ENCODE measurements around the gene TMEM184C. TPM values are rescaled to one million over a fixed set of nuclear protein-coding genes. Genes with fewer than 3 reads are reported as not detected.
A peak's percentile ranks its signal among the peaks of the same experiment; 100 is the strongest.

Gene TMEM184C
- total and polyA plus RNA-seq, 5 donors from 2014 or later: 21.4 to 28.2 (median 25.6) TPM

DNA sequence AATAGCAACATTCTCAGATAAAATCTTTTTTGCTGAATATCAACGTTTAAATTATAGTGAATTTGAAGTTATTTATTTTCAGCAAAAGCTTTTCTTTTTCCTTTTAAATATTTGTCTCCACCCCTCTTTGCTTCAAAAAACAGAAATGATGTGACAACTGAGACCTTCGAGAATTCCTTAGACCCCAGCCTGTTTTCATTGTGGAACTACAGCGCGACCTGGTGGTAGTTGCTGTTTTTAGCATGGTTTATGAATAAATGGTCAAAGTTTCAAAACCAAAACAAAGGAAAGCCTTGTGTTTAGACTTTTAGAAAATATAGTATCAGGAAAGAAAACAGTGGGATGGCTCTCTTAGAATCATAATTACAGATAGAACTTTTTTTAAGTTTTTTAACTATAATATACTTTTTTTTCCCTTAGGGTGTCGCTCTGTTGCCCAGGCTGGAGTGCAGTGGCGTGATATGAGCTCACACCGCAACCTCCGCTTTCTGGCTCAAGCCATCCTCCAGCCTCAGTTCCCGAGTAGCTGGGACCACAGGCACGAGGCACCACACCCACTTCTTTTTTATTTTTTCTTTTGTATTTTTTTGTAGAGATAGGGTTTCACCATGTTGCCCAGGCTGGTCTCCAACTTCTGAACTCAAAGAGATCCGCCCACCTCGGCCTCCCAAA is 26.8 kb upstream of the TMEM184C start:
- no peaks in the 10 kb centered on the region for H3K36me3 Mint-ChIP-seq
- H3K27me3 Mint-ChIP-seq: peaks cover 17% of the 10 kb centered on the region
- H3K9me3 Mint-ChIP-seq: peaks cover 0 to 2% (median 0%) of the 10 kb centered on the region in 7 donors
- peaks cover 12% of the 10 kb centered on the region for H3K27me3 ChIP-seq (ENCODE audit: control insufficient read depth, insufficient read depth, low read length)
- H3K27ac Mint-ChIP-seq: no peak overlapping the region
- no peaks in the 10 kb centered on the region for H3K4me1 ChIP-seq (ENCODE audit: control insufficient read depth, insufficient read depth, low read length, poor library complexity, severe bottlenecking)
- no peak for ATAC-seq (ENCODE audit: low read depth in 2 of 2)
- H3K27ac ChIP-seq (ENCODE audit: insufficient read depth, low read length, poor library complexity, severe bottlenecking): no peak overlapping the region
- H3K9me3 ChIP-seq (ENCODE audit: control insufficient read depth in 2 of 2, low read length in 2 of 2): no peaks in the 10 kb centered on the region
- no peaks in the 10 kb centered on the region for H3K36me3 ChIP-seq (ENCODE audit: control insufficient read depth, insufficient read depth, low read length)
- no peak overlapping the region for H3K4me3 ChIP-seq (ENCODE audit: low read depth, low read length)
- peak; percentile 4 to 36 (median 7) for DNase-seq
- no peak overlapping the region for H3K4me3 Mint-ChIP-seq
- H3K4me1 Mint-ChIP-seq: peaks cover 0 to 2% (median 0%) of the 10 kb centered on the region in 4 donors

- Mint-ChIP-seq H3K27ac (no peak overlapping the region), H3K27me3 (peaks cover 10% of the 10 kb centered on the region), H3K36me3 (no peaks in the 10 kb centered on the region), H3K4me3 (no peak overlapping the region), H3K9me3 (no peaks in the 10 kb centered on the region), H3K4me1 (peaks cover 0 to 2% (median 0%) of the 10 kb centered on the region in 4 donors)
- Histone ChIP-seq H3K4me3 (ENCODE audit: low read depth, low read length) (no peak overlapping the region), H3K4me1 (ENCODE audit: control insufficient read depth, insufficient read depth, low read length, poor library complexity, severe bottlenecking) (no peaks in the 10 kb centered on the region), H3K9me3 (ENCODE audit: control insufficient read depth in 2 of 2, low read length in 2 of 2) (no peaks in the 10 kb centered on the region), H3K36me3 (ENCODE audit: control insufficient read depth, insufficient read depth, low read length) (no peaks in the 10 kb centered on the region), H3K27ac (ENCODE audit: insufficient read depth, low read length, poor library complexity, severe bottlenecking) (no peak overlapping the region), H3K27me3 (ENCODE audit: control insufficient read depth, insufficient read depth, low read length) (peaks cover 8% of the 10 kb centered on the region)
- ATAC-seq (ENCODE audit: low read depth in 2 of 2) (no peak), DNase-seq (no peak)
These were observed 26.1 kb upstream of the TMEM184C start for GRCh38 chr4:147591106-147591505.

- peaks cover 0 to 4% (median under 1%) of the 10 kb centered on the region in 4 donors for H3K4me1 Mint-ChIP-seq
- no peak for DNase-seq
- Histone ChIP-seq H3K9me3 (ENCODE audit: control insufficient read depth in 2 of 2, low read length in 2 of 2) (no peaks in the 10 kb centered on the region), H3K36me3 (ENCODE audit: control insufficient read depth, insufficient read depth, low read length) (no peaks in the 10 kb centered on the region), H3K27ac (ENCODE audit: insufficient read depth, low read length, poor library complexity, severe bottlenecking) (no peak overlapping the region), H3K4me1 (ENCODE audit: control insufficient read depth, insufficient read depth, low read length, poor library complexity, severe bottlenecking) (no peaks in the 10 kb centered on the region), H3K27me3 (ENCODE audit: control insufficient read depth, insufficient read depth, low read length) (peaks cover 7% of the 10 kb centered on the region), H3K4me3 (ENCODE audit: low read depth, low read length) (no peak overlapping the region)
- H3K36me3 Mint-ChIP-seq: no peaks in the 10 kb centered on the region
- H3K27me3 Mint-ChIP-seq: peaks cover 8% of the 10 kb centered on the region
- no peak overlapping the region for H3K27ac Mint-ChIP-seq
- H3K4me3 Mint-ChIP-seq: no peak overlapping the region
- no peak for ATAC-seq (ENCODE audit: low read depth in 2 of 2)
- no peaks in the 10 kb centered on the region for H3K9me3 Mint-ChIP-seq
These were observed 23.1 kb upstream of the TMEM184C start for GRCh38 chr4:147594107-147594506.

- no peak overlapping the region for H3K27ac Mint-ChIP-seq
- no peak for ATAC-seq (ENCODE audit: low read depth in 2 of 2)
These were observed 22.6 kb upstream of the TMEM184C start for GRCh38 chr4:147594578-147594977.

DNA sequence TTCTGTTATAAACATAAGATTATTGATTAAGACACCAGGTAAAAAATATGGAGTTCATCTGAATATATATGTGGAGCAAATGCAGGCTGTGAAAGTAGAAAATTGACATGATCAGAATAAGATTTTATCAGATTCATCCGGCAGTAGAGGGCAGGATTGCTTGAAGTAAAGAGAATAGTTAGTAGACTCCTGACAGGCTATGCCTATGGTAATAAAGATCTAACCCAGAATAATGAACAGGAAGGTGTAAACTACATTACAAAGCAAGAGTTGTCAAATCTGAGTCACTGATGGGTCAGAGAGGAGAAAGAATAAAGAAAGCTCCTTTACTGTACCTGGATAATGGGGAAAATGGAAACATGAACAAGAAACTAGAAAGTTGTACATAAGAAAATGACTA is 20.8 kb upstream of the TMEM184C start:
- no peaks in the 10 kb centered on the region for H3K4me1 ChIP-seq (ENCODE audit: control insufficient read depth, insufficient read depth, low read length, poor library complexity, severe bottlenecking)
- DNase-seq (peak in 1 of 3 donors; percentile 14), ATAC-seq (ENCODE audit: low read depth in 2 of 2) (no peak)
- no peaks in the 10 kb centered on the region for H3K36me3 ChIP-seq (ENCODE audit: control insufficient read depth, insufficient read depth, low read length)
- H3K4me3 ChIP-seq (ENCODE audit: low read depth, low read length): no peak overlapping the region
- H3K27me3 Mint-ChIP-seq: peaks cover 16% of the 10 kb centered on the region
- H3K27ac Mint-ChIP-seq: peak overlapping the region in 1 of 3 donors; percentile 55
- no peaks in the 10 kb centered on the region for H3K9me3 ChIP-seq (ENCODE audit: control insufficient read depth in 2 of 2, low read length in 2 of 2)
- H3K36me3 Mint-ChIP-seq: no peaks in the 10 kb centered on the region
- no peaks in the 10 kb centered on the region for H3K9me3 Mint-ChIP-seq
- peaks cover 0 to 4% (median 0%) of the 10 kb centered on the region in 4 donors for H3K4me1 Mint-ChIP-seq
- H3K27ac ChIP-seq (ENCODE audit: insufficient read depth, low read length, poor library complexity, severe bottlenecking): no peak overlapping the region
- H3K4me3 Mint-ChIP-seq: no peak overlapping the region
- peaks cover under 1% of the 10 kb centered on the region for H3K27me3 ChIP-seq (ENCODE audit: control insufficient read depth, insufficient read depth, low read length)

More at GRCh38 chr4:147594578-147594977, 22.6 kb upstream of the TMEM184C start:
- Histone ChIP-seq H3K36me3 (ENCODE audit: control insufficient read depth, insufficient read depth, low read length) (no peaks in the 10 kb centered on the region), H3K4me3 (ENCODE audit: low read depth, low read length) (no peak overlapping the region), H3K27me3 (ENCODE audit: control insufficient read depth, insufficient read depth, low read length) (peaks cover 4% of the 10 kb centered on the region), H3K9me3 (ENCODE audit: control insufficient read depth in 2 of 2, low read length in 2 of 2) (no peaks in the 10 kb centered on the region), H3K4me1 (ENCODE audit: control insufficient read depth, insufficient read depth, low read length, poor library complexity, severe bottlenecking) (no peaks in the 10 kb centered on the region), H3K27ac (ENCODE audit: insufficient read depth, low read length, poor library complexity, severe bottlenecking) (no peak overlapping the region)
- no peaks in the 10 kb centered on the region for H3K9me3 Mint-ChIP-seq
- peak overlapping the region in 1 of 4 donors; percentile 3 for H3K4me3 Mint-ChIP-seq
- no peaks in the 10 kb centered on the region for H3K36me3 Mint-ChIP-seq
- no peak for DNase-seq
- peaks cover 0 to 4% (median under 1%) of the 10 kb centered on the region in 4 donors for H3K4me1 Mint-ChIP-seq
- peaks cover 10% of the 10 kb centered on the region for H3K27me3 Mint-ChIP-seq

DNA sequence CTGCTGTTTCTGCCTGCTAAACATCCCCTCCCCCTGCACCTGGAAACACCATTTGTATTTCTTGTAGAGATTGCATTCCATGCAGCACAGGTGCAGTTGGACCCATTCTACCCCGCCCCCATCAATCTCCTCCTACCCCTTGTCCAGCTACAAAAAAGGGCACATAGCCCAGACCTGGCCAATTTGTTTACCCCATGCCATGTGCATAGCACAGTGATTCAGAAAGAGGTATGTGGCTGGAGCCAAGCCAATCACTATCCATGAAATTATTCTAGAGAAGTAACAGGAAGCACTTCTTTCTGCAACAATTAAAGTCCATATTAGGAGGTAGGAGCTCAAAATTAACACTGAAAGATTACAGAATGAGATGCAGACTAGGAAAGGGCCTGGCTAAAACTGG is 20.2 kb upstream of the TMEM184C start:
- ATAC-seq (ENCODE audit: low read depth in 2 of 2) (no peak), DNase-seq (no peak)
- H3K27ac ChIP-seq (ENCODE audit: insufficient read depth, low read length, poor library complexity, severe bottlenecking): no peak overlapping the region
- no peaks in the 10 kb centered on the region for H3K9me3 ChIP-seq (ENCODE audit: control insufficient read depth in 2 of 2, low read length in 2 of 2)
- Mint-ChIP-seq H3K9me3 (no peaks in the 10 kb centered on the region), H3K27ac (peak overlapping the region in 1 of 3 donors; percentile 55), H3K27me3 (peaks cover 21% of the 10 kb centered on the region), H3K4me3 (no peak overlapping the region), H3K4me1 (peaks cover 0 to 4% (median 0%) of the 10 kb centered on the region in 4 donors), H3K36me3 (no peaks in the 10 kb centered on the region)
- no peaks in the 10 kb centered on the region for H3K4me1 ChIP-seq (ENCODE audit: control insufficient read depth, insufficient read depth, low read length, poor library complexity, severe bottlenecking)
- H3K27me3 ChIP-seq (ENCODE audit: control insufficient read depth, insufficient read depth, low read length): peaks cover 3% of the 10 kb centered on the region
- H3K36me3 ChIP-seq (ENCODE audit: control insufficient read depth, insufficient read depth, low read length): no peaks in the 10 kb centered on the region
- H3K4me3 ChIP-seq (ENCODE audit: low read depth, low read length): no peak overlapping the region

- Histone ChIP-seq H3K27me3 (ENCODE audit: control insufficient read depth, insufficient read depth, low read length) (peaks cover 3% of the 10 kb centered on the region), H3K4me1 (ENCODE audit: control insufficient read depth, insufficient read depth, low read length, poor library complexity, severe bottlenecking) (no peaks in the 10 kb centered on the region), H3K9me3 (ENCODE audit: control insufficient read depth in 2 of 2, low read length in 2 of 2) (no peaks in the 10 kb centered on the region), H3K36me3 (ENCODE audit: control insufficient read depth, insufficient read depth, low read length) (no peaks in the 10 kb centered on the region), H3K4me3 (ENCODE audit: low read depth, low read length) (no peak overlapping the region), H3K27ac (ENCODE audit: insufficient read depth, low read length, poor library complexity, severe bottlenecking) (no peak overlapping the region)
- DNase-seq (no peak), ATAC-seq (ENCODE audit: low read depth in 2 of 2) (no peak)
- Mint-ChIP-seq H3K36me3 (no peaks in the 10 kb centered on the region), H3K27ac (no peak overlapping the region), H3K4me3 (no peak overlapping the region), H3K27me3 (peaks cover 25% of the 10 kb centered on the region), H3K9me3 (no peaks in the 10 kb centered on the region), H3K4me1 (peaks cover 0 to 4% (median 0%) of the 10 kb centered on the region in 4 donors)
These were observed 19.6 kb upstream of the TMEM184C start for GRCh38 chr4:147597561-147597960.

DNA sequence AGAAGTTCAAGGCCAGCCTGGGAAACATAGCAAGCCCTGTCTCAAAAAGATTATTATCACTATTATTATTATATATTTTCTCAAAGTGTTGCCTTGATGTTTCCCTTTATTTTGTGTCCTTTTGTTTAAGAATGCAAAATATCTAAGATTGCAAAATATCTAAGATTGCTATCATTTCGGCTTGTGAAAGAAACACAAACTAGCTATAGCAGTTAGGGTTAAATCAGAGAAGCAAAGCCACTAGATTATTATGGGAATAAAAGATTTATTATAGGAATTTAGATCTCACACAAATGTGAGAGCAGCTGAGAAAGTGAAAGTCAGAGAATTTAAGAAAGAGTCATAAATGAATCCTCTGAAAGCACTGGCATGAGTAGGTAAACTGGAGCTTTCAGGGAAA is 18.0 kb upstream of the TMEM184C start:
- H3K4me3 Mint-ChIP-seq: no peak overlapping the region
- no peaks in the 10 kb centered on the region for H3K36me3 ChIP-seq (ENCODE audit: control insufficient read depth, insufficient read depth, low read length)
- peaks cover 3% of the 10 kb centered on the region for H3K27me3 ChIP-seq (ENCODE audit: control insufficient read depth, insufficient read depth, low read length)
- H3K27ac ChIP-seq (ENCODE audit: insufficient read depth, low read length, poor library complexity, severe bottlenecking): no peak overlapping the region
- no peak overlapping the region for H3K4me3 ChIP-seq (ENCODE audit: low read depth, low read length)
- peaks cover 0 to 4% (median 0%) of the 10 kb centered on the region in 4 donors for H3K4me1 Mint-ChIP-seq
- no peak for ATAC-seq (ENCODE audit: low read depth in 2 of 2)
- no peak overlapping the region for H3K27ac Mint-ChIP-seq
- no peaks in the 10 kb centered on the region for H3K9me3 Mint-ChIP-seq
- no peaks in the 10 kb centered on the region for H3K36me3 Mint-ChIP-seq
- no peaks in the 10 kb centered on the region for H3K9me3 ChIP-seq (ENCODE audit: control insufficient read depth in 2 of 2, low read length in 2 of 2)
- no peaks in the 10 kb centered on the region for H3K4me1 ChIP-seq (ENCODE audit: control insufficient read depth, insufficient read depth, low read length, poor library complexity, severe bottlenecking)
- peaks cover 25% of the 10 kb centered on the region for H3K27me3 Mint-ChIP-seq
- DNase-seq: no peak

Data from CD4-positive, CD25-positive, alpha-beta regulatory T cell (primary cell).